Measurements from ENCODE around the gene PDE6C. TPM values are rescaled to one million over a fixed set of nuclear protein-coding genes. Genes with fewer than 3 reads are reported as not detected.

PDE6C gene
- total RNA-seq, 2 experiments from 2014 or later: 0.03 to 0.13 TPM

- no peaks in the 10 kb centered on the region for H3K9me3 ChIP-seq (ENCODE audit: low read length)
- ChIA-PET CTCF (ENCODE audit: unreplicated experiment) (no interaction called here), POLR2A (no interaction called here)
- H2AFZ ChIP-seq (ENCODE audit: low read length): no peak overlapping the region
- H3K9me2 ChIP-seq (ENCODE audit: insufficient read depth, low read length): no peaks in the 10 kb centered on the region
- BruUV-seq (replicated peaks): no TSS peak
- intact Hi-C loops (cut with micrococcal nuclease; ENCODE audit: unreplicated experiment): no loop called here
- no peak overlapping the region for H3K27ac ChIP-seq (ENCODE audit: low read depth, low read length, poor library complexity, severe bottlenecking)
- H3K4me2 ChIP-seq (ENCODE audit: low read length): no peak overlapping the region
- H3K4me3 ChIP-seq (ENCODE audit: low read depth, low read length, poor library complexity, severe bottlenecking): no peak overlapping the region
- H4K20me1 ChIP-seq (ENCODE audit: insufficient read depth, low read length): no peaks in the 10 kb centered on the region
- no peaks in the 10 kb centered on the region for H3K79me2 ChIP-seq (ENCODE audit: insufficient read depth, low read depth, low read length)
- DNase-seq (ENCODE audit: low spot score): no peak
- no peaks in the 10 kb centered on the region for H3K4me1 ChIP-seq (ENCODE audit: insufficient read depth, low read length, poor library complexity, severe bottlenecking)
- TF ChIP-seq EZH2phosphoT487 (IDR thresholded peaks at IDR 0.05; ENCODE audit: borderline replicate concordance, low read depth, low read length) (no peak), CTCF (conservative IDR thresholded peaks at IDR 0.05; ENCODE audit: low read length) (no peak)
- no peaks in the 10 kb centered on the region for H3K36me3 ChIP-seq (ENCODE audit: insufficient read depth, low read length)
Observed at GRCh38 chr10:93580828-93581227, 31.5 kb upstream of the PDE6C start.

GRCh38 chr10:93584445-93584844 is 27.9 kb upstream of the PDE6C start:
- Histone ChIP-seq H4K20me1 (ENCODE audit: insufficient read depth, low read length) (no peaks in the 10 kb centered on the region), H3K9me2 (ENCODE audit: insufficient read depth, low read length) (no peaks in the 10 kb centered on the region), H3K27ac (ENCODE audit: low read depth, low read length, poor library complexity, severe bottlenecking) (no peak overlapping the region), H3K4me3 (ENCODE audit: low read depth, low read length, poor library complexity, severe bottlenecking) (no peak overlapping the region), H2AFZ (ENCODE audit: low read length) (no peak overlapping the region), H3K79me2 (ENCODE audit: insufficient read depth, low read depth, low read length) (no peaks in the 10 kb centered on the region), H3K4me2 (ENCODE audit: low read length) (no peak overlapping the region), H3K36me3 (ENCODE audit: insufficient read depth, low read length) (no peaks in the 10 kb centered on the region), H3K9me3 (ENCODE audit: low read length) (no peaks in the 10 kb centered on the region), H3K4me1 (ENCODE audit: insufficient read depth, low read length, poor library complexity, severe bottlenecking) (no peaks in the 10 kb centered on the region)
- intact Hi-C loops (cut with micrococcal nuclease; ENCODE audit: unreplicated experiment): no loop called here
- TF ChIP-seq CTCF (conservative IDR thresholded peaks at IDR 0.05; ENCODE audit: low read length): no peak
- TF ChIP-seq EZH2phosphoT487 (IDR thresholded peaks at IDR 0.05; ENCODE audit: borderline replicate concordance, low read depth, low read length): no peak
- ChIA-PET CTCF (ENCODE audit: unreplicated experiment) (no interaction called here), POLR2A (no interaction called here)
- BruUV-seq (replicated peaks): no TSS peak
- no peak for DNase-seq (ENCODE audit: low spot score)

GRCh38 chr10:93589648-93590562 is 22.4 kb upstream of the PDE6C start:
- ChIA-PET CTCF (ENCODE audit: unreplicated experiment) (no interaction called here), POLR2A (interaction anchor here (0.9 to 1.3 kb wide), 3 partner anchors 21 to 902 kb away, joined by 3 to 4 read pairs (median 3); partner anchors contain the start of gene PDE6C)
- H3K4me3 ChIP-seq (ENCODE audit: low read depth, low read length, poor library complexity, severe bottlenecking): no peak overlapping the region
- intact Hi-C loops (cut with micrococcal nuclease; ENCODE audit: unreplicated experiment): no loop called here
- H3K9me3 ChIP-seq (ENCODE audit: low read length): no peaks in the 10 kb centered on the region
- H3K4me1 ChIP-seq (ENCODE audit: insufficient read depth, low read length, poor library complexity, severe bottlenecking): peaks cover 12% of the 10 kb centered on the region
- H2AFZ ChIP-seq (ENCODE audit: low read length): no peak overlapping the region
- H3K79me2 ChIP-seq (ENCODE audit: insufficient read depth, low read depth, low read length): no peaks in the 10 kb centered on the region
- DNase-seq (ENCODE audit: low spot score): no peak
- TF ChIP-seq CTCF (conservative IDR thresholded peaks at IDR 0.05; ENCODE audit: low read length) (no peak), EZH2phosphoT487 (IDR thresholded peaks at IDR 0.05; ENCODE audit: borderline replicate concordance, low read depth, low read length) (no peak)
- H3K4me2 ChIP-seq (ENCODE audit: low read length): no peak overlapping the region
- H3K9me2 ChIP-seq (ENCODE audit: insufficient read depth, low read length): no peaks in the 10 kb centered on the region
- H3K27ac ChIP-seq (ENCODE audit: low read depth, low read length, poor library complexity, severe bottlenecking): no peak overlapping the region
- BruUV-seq (replicated peaks): no TSS peak
- no peaks in the 10 kb centered on the region for H4K20me1 ChIP-seq (ENCODE audit: insufficient read depth, low read length)
- no peaks in the 10 kb centered on the region for H3K36me3 ChIP-seq (ENCODE audit: insufficient read depth, low read length)
